Hypothalamus (tissue), 51 donors: ENCODE results near the gene SHC4.
"Not testable (repeated sequence)": the region's sequence is repeated elsewhere in the genome, so short reads cannot be mapped to it uniquely, and the experiment has no call there.

Experiments
- DNase-seq, 51 donors: peaks; one replicate each; lab custom pipeline; 2025; lab: John Stamatoyannopoulos, UW

Gene SHC4

DNA sequence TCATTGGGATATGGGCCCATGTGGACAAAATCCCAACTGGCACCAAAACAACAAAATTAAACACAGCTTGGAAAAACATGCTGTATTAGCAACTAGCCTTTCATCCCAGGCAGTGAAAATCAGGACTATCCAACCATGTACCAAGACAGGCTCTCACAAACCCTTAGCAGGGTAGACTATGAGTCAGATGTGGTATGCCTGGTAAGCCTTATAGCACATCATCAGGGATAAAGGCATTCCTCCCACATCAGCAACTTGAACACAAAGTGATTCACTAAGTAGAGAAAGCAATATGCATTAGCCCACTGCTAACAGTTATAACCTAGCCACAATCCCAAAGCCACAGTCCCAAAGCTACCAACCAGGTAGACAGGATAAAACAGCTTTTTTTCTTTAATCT, 160.9 kb downstream of the SHC4 start:
- no peak for DNase-seq

DNA sequence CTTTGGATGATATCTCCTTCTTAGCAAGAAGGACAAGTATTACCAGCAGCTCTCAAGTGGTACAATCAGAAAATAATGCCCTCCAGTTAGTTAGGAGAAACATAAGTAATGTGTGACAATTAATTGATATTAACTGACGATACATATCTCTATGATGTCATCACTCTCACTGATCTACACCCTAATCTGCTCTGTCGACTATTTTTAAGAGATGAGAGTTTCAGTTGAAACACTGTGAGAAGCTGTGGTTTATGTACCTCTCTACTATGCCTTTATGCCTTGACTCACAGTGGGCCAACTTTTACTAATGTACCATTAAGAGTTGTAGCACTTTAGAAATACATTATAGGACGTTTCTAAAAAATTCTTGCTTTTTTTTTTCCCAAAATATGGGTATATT, 161.5 kb downstream of the SHC4 start:
- no peak for DNase-seq

DNA sequence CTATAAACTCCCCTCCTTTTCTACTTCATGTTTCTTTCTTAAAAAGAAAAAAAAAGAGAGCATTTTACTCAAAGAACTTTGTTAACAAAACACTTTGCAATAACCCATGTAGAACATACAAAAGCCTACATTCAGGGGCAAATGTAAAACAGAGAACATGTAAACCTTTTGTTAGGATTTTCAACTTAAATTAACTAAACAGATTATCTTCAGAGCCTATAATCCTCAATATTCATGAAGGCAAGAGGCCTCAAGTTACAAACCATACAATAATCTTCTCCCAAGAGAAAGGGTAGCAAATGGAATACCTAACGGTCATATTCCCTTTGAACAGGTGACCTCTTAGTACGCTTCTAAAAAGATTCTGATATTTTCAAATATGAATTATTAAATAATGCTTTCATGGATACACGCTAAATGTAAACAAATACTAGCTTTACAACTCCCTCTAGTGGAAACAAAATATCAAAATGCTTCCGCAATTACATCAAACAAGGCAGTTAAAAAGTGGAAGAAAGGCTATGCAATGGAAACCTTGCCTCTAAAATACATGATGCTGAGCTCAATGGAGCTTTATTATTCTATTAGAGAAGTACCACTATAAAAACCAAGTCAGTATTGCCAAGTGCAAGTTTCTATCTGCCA, 162.8 kb downstream of the SHC4 start:
- peak in 1 of 51 donors; percentile 29 for DNase-seq

DNA sequence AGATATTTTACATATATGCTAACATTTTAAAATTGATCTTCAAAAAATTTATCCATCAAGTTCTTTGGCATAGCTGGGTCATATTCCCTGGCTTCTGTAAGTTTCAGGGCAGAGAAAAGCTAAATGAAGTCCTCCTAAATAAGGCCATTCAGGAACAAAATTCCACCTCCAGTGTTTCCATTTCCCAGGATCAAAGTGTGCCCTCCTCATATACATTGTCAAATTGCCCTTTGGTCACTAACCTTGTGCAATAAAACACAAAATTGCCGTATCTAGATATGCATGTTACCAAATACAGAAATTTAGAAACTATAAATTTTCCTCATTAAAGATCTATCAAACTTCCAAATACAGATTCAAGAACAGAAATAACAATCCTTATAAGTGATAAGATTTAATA, 163.5 kb downstream of the SHC4 start:
- DNase-seq = no peak

DNA sequence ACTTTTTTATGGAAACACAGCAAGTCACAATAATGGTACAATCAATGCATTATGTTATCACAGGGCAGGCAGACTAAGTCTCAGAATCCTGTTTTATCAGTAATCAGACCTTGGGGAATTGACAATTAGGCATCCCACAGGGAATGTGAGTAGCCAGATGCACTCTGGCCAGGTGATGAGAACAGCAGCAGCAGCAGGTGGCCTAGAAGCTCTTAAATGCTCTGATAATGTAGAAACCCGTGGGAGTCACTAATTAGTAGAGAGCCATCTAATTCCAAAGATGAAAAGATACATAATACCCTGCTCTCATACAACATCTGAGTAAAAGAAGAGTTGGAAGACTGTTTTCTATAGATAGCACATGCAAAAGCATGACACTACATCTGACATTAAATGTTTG, 165.4 kb downstream of the SHC4 start:
- no peak for DNase-seq

DNA sequence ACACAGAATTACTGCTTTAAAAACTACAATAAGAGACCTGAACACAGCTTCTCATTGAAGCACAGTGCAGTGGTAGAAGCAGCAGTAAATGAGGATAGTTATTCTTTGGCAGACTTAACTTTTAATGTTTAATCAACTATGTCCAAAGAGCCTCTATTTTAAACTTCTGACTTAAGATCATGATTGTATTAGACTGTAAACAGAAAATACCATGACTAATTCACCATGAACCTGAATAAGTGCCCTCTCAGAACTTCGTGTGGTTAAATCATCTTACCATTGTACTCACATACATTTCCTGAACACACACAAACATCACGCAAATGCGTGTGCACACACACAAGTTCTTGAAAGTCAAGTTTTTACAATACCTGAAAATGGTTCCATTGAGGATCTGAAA, 166.8 kb downstream of the SHC4 start:
- DNase-seq = no peak

DNA sequence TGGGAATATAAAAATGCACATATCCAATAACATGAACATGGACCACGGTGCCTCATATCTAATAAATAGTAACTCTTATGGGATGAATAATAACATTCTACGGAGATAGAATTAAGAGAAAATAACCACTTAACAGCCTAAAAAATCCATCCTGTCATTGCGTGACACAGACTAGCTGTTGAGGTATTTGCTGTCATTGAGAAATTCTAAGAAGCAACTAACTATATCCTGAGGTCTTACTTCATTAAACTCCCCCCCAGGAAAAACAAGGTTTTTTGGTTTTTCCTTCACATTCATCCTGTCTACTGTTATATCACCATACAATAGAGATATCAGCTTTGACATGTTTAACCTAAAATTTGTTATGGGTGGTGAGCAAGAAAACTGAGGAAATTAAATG, 167.2 kb downstream of the SHC4 start:
- DNase-seq = no peak

DNA sequence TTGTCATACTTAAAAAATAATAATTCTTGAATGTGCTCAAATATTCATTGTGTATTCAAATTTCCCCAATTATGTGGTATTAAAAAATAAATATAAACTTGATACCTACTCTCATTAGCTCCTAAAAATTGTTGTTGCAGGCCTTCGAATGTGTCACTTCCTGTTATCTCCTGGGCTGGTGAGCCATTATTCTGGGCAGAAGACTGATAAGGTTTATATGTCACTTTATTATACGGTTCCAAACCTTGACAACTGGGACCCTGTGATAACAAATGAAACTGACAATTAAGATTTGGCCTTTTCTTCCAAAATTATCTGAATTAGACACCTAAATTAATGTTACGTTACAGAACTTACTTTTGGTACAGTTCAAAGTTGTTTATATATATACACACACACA, 167.8 kb downstream of the SHC4 start:
- no peak for DNase-seq

DNA sequence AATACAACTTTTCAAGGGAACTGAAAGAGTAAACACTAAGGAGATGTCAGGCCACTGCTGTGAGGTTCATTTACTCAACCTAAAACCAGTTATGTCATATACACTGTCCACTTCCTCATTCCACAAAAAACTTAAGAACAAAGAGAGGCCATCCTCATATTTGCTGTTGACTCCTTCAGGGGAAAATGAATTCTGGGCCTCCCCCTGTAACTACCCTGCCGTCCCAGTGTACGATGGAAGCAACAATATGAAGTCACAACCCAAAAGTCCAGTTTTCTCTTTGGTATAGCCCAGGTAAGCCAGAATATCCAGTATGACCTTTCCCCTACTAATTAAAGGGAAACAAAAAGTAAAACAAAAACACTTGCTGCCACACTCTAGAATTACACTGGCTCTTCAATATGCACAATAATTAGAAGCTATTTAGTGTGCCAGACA, 169.0 kb downstream of the SHC4 start:
- peak in 1 of 51 donors; percentile 4 for DNase-seq

DNA sequence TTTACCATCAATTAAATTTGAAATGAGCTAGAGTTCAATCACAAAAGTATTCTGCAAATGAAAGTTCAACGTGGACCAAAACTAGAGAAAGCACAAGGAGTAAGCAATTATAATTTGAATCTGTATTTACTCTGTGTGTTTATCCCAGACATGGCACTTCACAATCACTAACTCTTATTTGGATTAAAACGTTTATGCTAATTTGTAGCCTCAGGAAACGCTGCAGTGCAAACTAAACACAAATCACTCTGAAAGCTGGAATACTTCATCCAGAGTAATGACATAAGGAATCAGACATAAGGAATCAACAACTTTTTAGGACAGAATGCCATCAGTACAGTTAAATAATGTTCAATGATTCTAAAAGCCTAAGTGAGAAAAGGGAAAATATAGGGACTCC, 171.3 kb downstream of the SHC4 start:
- DNase-seq = no peak

DNA sequence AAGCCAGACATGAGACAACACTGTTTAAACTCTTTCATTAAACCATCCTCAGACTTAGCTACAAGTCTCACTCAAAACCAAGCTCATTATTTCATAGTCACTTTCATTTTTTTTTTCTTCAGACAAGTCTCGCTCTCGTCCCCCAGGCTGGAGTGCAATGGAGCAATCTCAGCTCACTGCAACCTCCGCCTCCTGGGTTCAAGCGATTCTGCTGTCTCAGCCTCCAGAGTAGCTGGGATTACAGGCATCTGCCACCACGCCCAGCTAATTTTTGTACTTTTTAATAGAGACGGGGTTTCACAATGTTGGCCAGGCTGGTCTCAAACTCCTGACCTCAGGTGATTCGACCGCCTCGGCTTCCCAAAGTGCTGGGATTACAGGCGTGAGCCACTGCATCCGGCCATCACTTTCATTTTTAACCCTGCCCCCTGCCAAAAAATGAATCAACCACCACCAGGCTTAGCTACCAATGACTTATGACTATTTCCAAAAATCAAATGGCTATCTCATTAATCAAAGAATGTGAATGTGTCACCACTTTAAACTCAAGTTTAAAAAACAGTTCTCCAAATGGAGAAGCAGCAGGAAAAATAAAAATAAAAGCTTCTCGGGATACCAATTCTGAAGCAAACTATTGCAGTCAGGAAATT, 173.1 kb downstream of the SHC4 start:
- not testable (repeated sequence) for DNase-seq

DNA sequence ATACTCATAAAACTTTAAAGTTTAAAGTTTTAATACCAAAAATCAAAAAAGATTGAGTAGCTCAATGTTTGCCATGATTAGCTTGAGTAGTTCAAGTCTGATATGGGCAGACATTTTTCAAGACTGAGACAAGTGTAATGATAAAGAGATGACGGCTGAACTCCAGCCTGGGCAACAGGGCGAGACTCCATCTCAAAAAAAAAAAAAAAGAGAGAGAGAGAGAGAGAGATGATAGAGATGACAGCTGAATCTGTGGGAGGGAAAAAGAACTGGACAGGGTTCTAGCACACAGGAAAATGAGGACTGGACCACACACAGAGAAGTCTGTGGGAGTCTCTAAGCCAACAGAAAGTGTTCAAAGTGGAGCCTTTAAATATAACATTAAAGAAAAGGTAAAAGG, 178.0 kb downstream of the SHC4 start:
- DNase-seq = no peak

DNA sequence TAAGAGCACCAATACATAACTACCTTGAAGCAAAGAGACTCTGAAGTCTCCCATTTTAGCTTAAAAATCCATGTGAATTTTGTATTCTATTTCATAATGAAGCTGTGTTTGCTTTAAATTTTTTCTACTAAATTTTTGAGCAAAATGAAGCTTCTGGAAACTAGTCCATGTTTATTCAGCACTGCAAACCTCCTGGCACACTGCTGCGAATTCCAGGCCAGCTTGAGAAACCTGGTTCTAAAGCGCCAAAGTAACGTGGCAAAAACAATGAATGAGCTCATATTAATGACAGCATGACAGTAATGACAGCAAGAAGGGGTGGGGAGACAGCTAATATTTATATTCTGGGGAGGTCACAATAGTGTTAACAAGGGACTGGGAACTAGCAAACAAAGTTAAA, 178.5 kb downstream of the SHC4 start:
- no peak for DNase-seq

DNA sequence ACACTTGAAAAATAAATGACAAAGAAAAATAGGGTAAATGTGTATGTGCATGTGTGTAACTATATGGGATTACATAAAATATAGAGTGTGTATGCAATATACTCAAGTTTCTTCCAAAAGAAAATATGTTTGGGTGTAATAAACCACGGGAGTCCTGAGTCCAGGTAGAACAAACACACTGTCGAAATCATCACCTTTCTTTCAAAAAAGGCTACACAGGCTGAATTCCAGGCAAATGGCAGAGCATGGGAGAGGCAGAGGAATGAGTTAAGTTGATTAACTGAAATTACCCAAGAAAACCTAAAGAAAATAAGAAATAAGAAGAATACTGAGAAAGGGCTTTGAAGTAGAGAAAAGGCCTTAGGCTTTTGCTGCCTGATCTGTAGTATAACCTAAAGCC, 179.0 kb downstream of the SHC4 start:
- no peak for DNase-seq

DNA sequence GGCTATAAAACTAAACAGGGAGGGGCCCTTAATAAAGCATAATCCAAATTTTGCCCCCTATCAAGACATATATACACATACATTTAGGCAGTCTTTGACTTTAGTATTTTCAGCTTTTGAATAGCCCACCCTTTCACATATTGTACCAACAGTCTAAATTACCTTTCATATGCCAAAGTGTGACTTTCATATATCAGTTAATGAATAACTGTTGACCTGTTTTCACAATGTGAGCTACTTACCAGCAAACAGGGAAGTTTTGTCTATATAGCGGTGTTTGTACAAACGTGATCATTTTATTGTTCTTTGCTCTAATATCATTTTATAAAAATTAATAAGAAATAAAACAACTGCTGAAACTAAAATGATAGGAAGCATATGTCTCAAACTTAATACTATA, 180.8 kb downstream of the SHC4 start:
- no peak for DNase-seq

DNA sequence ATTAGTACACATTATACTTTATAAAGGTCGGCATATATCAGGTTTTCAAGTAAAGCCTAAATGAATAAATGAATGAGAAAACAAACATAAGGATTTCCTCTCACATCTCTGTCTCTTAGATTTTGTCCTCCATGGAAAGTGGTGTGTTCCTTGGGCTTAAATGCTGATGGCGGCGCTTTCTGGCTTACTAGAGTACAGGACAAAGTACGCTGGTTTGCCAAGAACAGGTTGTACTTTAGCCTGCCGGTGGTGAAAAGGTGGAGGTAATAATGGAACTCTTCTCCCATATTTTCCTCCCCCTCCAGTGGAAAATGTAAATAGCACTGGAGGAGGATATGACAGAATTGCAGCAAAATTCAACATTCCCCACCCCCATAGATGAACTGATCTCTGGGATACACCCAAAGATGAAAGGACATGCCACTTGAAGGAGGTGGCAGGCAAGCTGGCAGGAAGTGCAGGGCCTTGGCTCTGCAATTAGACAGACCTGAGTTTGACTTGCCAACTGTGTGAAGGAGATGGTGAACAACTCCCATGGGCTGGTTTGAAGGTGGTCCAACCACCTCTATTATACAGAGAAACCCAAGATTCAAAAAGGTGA, 182.1 kb downstream of the SHC4 start:
- DNase-seq = no peak

DNA sequence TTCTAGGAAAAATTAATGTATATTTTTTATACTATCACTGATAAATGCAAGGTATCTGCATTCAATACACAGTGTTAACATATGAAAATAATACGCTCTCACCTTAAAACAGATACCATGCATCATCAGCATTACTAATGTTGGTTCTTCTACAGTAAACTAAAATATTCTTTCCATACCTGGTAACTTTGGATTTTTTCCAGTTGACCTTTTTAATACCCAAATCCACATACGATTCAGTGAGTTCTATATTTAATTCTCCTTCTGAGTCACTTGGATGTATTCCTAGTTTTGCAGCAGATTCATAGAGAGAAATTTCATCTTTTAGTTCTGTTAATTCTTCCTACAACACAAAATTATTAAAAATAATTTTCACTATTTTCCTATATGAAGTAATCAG, 182.7 kb downstream of the SHC4 start:
- DNase-seq = no peak

DNA sequence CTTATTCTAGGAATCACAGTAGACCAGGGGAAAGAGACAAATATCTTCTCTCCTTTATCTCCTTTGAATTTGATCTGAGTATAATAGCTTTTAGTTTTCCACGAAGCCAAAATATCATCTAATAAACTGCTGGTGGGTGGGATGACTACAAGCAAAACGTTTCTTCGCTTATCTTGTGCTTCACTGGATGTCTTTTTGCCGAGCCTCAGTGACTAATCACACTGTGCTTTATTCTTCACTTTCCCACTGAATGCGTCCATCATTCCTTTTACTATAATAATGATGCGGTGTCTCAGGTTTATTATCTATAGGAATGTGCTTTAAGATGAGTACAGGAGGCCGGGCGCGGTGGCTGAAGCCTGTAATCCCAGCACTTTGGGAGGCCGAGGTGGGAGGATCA, 185.4 kb downstream of the SHC4 start:
- no peak for DNase-seq

DNA sequence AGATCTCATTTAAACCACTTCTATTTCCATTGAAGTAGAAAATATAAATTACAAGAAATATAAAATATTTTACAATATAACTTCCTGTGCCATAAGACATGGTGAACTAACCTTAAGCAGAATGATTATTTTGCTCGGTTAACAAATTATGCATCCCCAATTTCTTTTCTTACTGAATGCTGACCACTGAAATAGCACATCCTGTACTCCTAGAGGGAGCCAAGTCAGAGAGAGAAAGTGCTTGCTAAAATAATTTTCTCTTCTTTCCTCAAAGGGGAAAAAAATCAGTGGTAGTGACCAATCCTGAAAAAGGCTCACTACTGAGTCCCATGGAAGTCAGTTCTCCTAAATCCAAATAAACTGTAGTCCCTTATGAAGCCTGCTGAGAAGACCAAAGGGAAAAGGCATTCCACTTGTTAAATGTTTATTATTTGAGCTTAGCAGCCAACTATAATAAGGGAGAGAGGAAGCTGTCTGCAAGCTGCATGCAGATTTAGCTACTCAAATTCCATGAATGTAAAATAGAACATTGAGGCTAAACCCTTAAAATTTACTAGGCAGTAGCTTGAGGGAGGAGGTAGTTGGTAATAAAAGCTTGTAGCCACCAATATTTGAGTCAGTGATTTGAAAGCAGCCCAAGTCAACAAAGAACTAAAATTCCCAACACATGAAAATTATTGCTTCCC, 185.9 kb downstream of the SHC4 start:
- DNase-seq = no peak

DNA sequence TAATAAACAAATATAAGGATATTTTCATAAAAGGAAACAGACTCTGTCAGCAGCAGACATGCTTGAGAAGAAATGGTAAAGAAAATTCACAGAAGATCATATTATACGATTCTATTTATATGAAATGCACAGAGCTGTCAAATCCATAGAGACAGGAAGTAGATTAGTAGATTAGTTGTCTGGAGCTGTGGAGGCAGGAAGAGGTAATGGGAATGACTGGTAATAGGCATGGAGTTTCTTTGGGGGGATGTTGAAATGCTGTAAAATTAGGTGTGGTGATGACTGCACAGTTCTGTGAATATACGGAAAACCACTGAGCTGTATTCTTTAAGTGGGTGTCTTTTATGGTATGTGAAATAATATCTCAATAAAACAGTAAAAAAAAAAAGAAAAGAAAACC, 188.2 kb downstream of the SHC4 start:
- DNase-seq = no peak

DNA sequence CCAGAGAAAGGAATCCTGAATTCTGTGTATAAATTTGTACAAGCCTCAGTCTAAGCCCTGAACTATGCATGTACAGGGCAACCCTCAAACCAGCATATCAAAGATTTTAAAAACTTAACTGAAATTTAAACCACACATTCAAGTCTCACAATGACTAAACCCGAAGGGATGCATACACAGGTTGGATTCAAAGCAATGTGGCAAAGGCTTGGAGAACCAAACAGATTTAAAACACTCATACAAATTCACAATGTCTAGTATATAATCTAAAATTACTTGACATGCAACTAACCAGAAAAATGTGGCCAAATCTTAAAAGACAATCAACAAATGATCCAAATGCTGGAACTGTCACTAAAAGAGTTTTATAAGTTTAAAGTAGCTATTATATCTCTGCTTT, 189.2 kb downstream of the SHC4 start:
- no peak for DNase-seq
